ENCODE results near the gene CPN2. TPM values are rescaled to one million over a fixed set of nuclear protein-coding genes. Genes with fewer than 3 reads are reported as not detected.

CPN2 gene
- total RNA-seq, 1 experiment from 2014 or later: 0.08 TPM

DNA sequence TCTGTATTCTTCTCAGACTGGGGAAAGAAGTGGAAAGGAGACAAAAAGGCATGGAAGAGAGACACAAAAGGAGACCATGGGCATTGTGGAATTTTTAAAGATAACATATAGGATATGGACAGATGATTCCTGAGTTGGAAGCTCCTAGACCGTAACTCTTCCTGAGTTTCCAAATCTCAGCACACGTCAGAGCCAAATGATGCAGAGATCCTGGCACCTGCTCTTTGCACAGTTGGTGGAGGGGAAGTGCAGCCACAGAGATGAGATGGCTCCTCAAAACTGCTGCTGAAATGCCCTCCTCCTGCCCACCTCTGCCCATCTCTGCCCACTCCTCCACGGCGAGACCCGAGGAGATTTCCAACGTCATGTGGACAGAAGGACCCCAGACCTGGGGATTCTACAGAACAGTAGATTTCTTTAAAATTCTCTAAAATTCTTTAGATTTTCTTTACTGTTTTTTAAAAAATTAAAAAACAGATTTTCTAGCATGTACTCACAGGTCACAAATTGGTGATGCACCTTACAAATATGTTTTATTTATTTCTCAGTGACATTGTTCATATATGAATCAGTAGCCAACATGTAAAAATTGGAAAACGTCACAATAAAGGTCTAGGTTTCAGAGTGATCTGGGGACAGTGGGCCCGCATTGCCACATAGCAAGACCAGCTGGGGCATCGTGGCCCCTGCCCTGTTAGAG, 8.1 kb downstream of the CPN2 start:
- Histone ChIP-seq H3K4me3 (ENCODE audit: low read depth in 2 of 2, low read length in 2 of 2) (no peak overlapping the region), H3K9me3 (ENCODE audit: control insufficient read depth, insufficient read depth, low read depth, low read length) (no peaks in the 10 kb centered on the region), H3K36me3 (ENCODE audit: control insufficient read depth, insufficient read depth, low read length) (no peaks in the 10 kb centered on the region), H3K4me1 (ENCODE audit: control insufficient read depth, insufficient read depth, low read length) (no peaks in the 10 kb centered on the region), H3K27me3 (ENCODE audit: control insufficient read depth, insufficient read depth, low read length) (no peaks in the 10 kb centered on the region), H3K27ac (ENCODE audit: low read length) (no peak overlapping the region)
- DNase-seq (ENCODE audit: low read depth, low spot score) (no peak), ATAC-seq (no peak)
- intact Hi-C loops (cut with micrococcal nuclease; ENCODE audit: unreplicated experiment) (loop anchor here (10.0 kb wide), 1 partner anchor 252 kb away; no protein-coding TSS in a partner anchor), in situ Hi-C loops (cut with HindIII; ENCODE audit: low pct_unique_long_range_greater_than_20kb, low sequenced_read_pairs) (no loop called here)
- POLR2A ChIA-PET: interaction anchor here (0.8 kb wide), 1 partner anchor 624 kb away, joined by 3 read pairs; no protein-coding TSS in a partner anchor
- CTCF ChIA-PET: interaction anchor here (0.6 to 1.9 kb wide), 5 partner anchors 7 to 153 kb away, joined by 3 to 10 read pairs (median 3); no protein-coding TSS in a partner anchor
- BruUV-seq (replicated peaks): no TSS peak
- TF ChIP-seq, protein P1, sequence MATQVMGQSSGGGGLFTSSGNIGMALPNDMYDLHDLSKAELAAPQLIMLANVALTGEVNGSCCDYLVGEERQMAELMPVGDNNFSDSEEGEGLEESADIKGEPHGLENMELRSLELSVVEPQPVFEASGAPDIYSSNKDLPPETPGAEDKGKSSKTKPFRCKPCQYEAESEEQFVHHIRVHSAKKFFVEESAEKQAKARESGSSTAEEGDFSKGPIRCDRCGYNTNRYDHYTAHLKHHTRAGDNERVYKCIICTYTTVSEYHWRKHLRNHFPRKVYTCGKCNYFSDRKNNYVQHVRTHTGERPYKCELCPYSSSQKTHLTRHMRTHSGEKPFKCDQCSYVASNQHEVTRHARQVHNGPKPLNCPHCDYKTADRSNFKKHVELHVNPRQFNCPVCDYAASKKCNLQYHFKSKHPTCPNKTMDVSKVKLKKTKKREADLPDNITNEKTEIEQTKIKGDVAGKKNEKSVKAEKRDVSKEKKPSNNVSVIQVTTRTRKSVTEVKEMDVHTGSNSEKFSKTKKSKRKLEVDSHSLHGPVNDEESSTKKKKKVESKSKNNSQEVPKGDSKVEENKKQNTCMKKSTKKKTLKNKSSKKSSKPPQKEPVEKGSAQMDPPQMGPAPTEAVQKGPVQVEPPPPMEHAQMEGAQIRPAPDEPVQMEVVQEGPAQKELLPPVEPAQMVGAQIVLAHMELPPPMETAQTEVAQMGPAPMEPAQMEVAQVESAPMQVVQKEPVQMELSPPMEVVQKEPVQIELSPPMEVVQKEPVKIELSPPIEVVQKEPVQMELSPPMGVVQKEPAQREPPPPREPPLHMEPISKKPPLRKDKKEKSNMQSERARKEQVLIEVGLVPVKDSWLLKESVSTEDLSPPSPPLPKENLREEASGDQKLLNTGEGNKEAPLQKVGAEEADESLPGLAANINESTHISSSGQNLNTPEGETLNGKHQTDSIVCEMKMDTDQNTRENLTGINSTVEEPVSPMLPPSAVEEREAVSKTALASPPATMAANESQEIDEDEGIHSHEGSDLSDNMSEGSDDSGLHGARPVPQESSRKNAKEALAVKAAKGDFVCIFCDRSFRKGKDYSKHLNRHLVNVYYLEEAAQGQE (IDR thresholded peaks at IDR 0.05; ENCODE audit: insufficient read depth in 1 of 2, low read depth in 2 of 2, low read length in 1 of 2): no peak
- TF ChIP-seq, protein P2, sequence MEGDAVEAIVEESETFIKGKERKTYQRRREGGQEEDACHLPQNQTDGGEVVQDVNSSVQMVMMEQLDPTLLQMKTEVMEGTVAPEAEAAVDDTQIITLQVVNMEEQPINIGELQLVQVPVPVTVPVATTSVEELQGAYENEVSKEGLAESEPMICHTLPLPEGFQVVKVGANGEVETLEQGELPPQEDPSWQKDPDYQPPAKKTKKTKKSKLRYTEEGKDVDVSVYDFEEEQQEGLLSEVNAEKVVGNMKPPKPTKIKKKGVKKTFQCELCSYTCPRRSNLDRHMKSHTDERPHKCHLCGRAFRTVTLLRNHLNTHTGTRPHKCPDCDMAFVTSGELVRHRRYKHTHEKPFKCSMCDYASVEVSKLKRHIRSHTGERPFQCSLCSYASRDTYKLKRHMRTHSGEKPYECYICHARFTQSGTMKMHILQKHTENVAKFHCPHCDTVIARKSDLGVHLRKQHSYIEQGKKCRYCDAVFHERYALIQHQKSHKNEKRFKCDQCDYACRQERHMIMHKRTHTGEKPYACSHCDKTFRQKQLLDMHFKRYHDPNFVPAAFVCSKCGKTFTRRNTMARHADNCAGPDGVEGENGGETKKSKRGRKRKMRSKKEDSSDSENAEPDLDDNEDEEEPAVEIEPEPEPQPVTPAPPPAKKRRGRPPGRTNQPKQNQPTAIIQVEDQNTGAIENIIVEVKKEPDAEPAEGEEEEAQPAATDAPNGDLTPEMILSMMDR (IDR thresholded peaks at IDR 0.05): no peak
- TF ChIP-seq SIN3A (IDR thresholded peaks at IDR 0.05; ENCODE audit: borderline replicate concordance, insufficient read depth, low read depth, low read length) (no peak), POLR2AphosphoS5 (IDR thresholded peaks at IDR 0.05; ENCODE audit: low read depth, low read length) (no peak), TCF7L2 (IDR thresholded peaks at IDR 0.05; ENCODE audit: low read depth, low read length) (no peak)

DNA sequence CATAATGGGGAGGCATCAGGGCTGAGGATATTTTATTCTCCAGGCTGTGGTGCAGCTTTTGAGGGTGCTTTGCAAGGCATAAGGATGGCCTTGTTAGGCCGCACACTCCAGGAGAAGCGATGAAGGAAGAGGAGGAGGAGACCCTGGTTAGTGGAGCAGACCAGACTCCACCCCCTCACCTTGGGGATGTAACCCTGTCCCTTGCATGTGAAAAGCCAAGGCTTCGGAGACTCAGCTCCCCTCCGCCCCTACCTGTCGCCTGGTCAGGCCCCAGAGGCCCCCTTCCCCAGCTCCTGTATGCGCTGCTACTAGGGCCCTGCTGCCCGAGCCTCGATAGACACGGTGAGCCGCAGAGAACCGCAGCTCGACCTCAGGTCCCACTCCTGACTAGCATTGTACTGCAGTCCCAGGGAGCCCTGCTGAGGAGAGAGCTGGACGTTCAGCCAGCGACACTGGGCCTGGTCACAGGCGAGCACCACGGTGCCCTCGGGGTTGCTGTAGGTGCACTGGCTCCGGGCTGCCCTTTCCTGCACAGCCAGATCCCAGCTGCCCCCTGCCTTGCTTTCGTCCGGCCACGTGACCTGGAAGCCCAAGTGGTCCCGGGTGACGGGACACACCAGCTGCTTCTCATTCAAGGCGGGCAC, 10.2 kb downstream of the CPN2 start:
- CTCF ChIA-PET: interaction anchor here (1.2 kb wide), 1 partner anchor 10 kb away, joined by 3 read pairs; no protein-coding TSS in a partner anchor
- no peaks in the 10 kb centered on the region for H3K4me1 ChIP-seq (ENCODE audit: control insufficient read depth, insufficient read depth, low read length)
- ATAC-seq (no peak), DNase-seq (ENCODE audit: low read depth, low spot score) (no peak)
- TF ChIP-seq, protein P1 (IDR thresholded peaks at IDR 0.05; ENCODE audit: insufficient read depth in 1 of 2, low read depth in 2 of 2, low read length in 1 of 2): no peak
- no peak for TF ChIP-seq POLR2AphosphoS5 (IDR thresholded peaks at IDR 0.05; ENCODE audit: low read depth, low read length)
- no peak for TF ChIP-seq TCF7L2 (IDR thresholded peaks at IDR 0.05; ENCODE audit: low read depth, low read length)
- TF ChIP-seq, protein P2 (IDR thresholded peaks at IDR 0.05): no peak
- no peak for TF ChIP-seq SIN3A (IDR thresholded peaks at IDR 0.05; ENCODE audit: borderline replicate concordance, insufficient read depth, low read depth, low read length)
- H3K4me3 ChIP-seq (ENCODE audit: low read depth in 2 of 2, low read length in 2 of 2): no peak overlapping the region
- H3K27me3 ChIP-seq (ENCODE audit: control insufficient read depth, insufficient read depth, low read length): no peaks in the 10 kb centered on the region
- no TSS peak for BruUV-seq (replicated peaks)
- POLR2A ChIA-PET: no interaction called here
- no peak overlapping the region for H3K27ac ChIP-seq (ENCODE audit: low read length)
- intact Hi-C loops (cut with micrococcal nuclease; ENCODE audit: unreplicated experiment) (loop anchor here (10.0 kb wide), 1 partner anchor 254 kb away; no protein-coding TSS in a partner anchor), in situ Hi-C loops (cut with HindIII; ENCODE audit: low pct_unique_long_range_greater_than_20kb, low sequenced_read_pairs) (no loop called here)
- H3K9me3 ChIP-seq (ENCODE audit: control insufficient read depth, insufficient read depth, low read depth, low read length): no peaks in the 10 kb centered on the region
- H3K36me3 ChIP-seq (ENCODE audit: control insufficient read depth, insufficient read depth, low read length): no peaks in the 10 kb centered on the region

Data from Panc1 (cell line).